ENCODE measurements around the gene TMEM72.

- TF ChIP-seq CTCF (IDR thresholded peaks at IDR 0.05) = no peak
- no peak for TF ChIP-seq POLR2A (IDR thresholded peaks at IDR 0.05)
- TF ChIP-seq EP300 (IDR thresholded peaks at IDR 0.05) = no peak
Measured at GRCh38 chr10:44930904-44931620, 19.9 kb downstream of the TMEM72 start.

Data from sigmoid colon (tissue), 4 donors.